ENCODE data around the gene UTP25. TPM values are rescaled to one million over a fixed set of nuclear protein-coding genes. Genes with fewer than 3 reads are reported as not detected.

UTP25 gene
- total RNA-seq, 1 experiment from 2014 or later, result 12.7 TPM

GRCh38 chr1:209882942-209883340, 55.2 kb downstream of the UTP25 start (continued):
- TF ChIP-seq ATF3 (IDR thresholded peaks at IDR 0.05), result no peak
- no peak for TF ChIP-seq MAX (IDR thresholded peaks at IDR 0.05)
- TF ChIP-seq CBX3 (IDR thresholded peaks at IDR 0.05; ENCODE audit: low read depth), result no peak
- TF ChIP-seq SP1 (IDR thresholded peaks at IDR 0.05; ENCODE audit: low read depth), result no peak
- no peak for TF ChIP-seq EZH2 (IDR thresholded peaks at IDR 0.05)
- TF ChIP-seq YY1 (IDR thresholded peaks at IDR 0.05; ENCODE audit: extremely low read depth, insufficient replicate concordance, low read depth, low read length), result no peak
- no peak for TF ChIP-seq POLR2A (IDR thresholded peaks at IDR 0.05; ENCODE audit: borderline replicate concordance, extremely low read depth, insufficient read depth, insufficient read length)

- peaks cover 9% of the 10 kb centered on the region; the same call in 1 of the 2 replicates for H3K27me3 ChIP-seq (ENCODE audit: insufficient read depth, low read length)
- intact Hi-C loops (cut with micrococcal nuclease), result no loop called here
- no peaks in the 10 kb centered on the region for H3K9me2 ChIP-seq (ENCODE audit: insufficient read depth)
- H4K20me1 ChIP-seq (ENCODE audit: insufficient read depth), result no peaks in the 10 kb centered on the region
- no peaks in the 10 kb centered on the region for H3K79me2 ChIP-seq (ENCODE audit: insufficient read depth, low read length)
- peaks cover 7 to 16% of the 10 kb centered on the region in 2 experiments for H3K4me1 ChIP-seq (ENCODE audit: control insufficient read depth in 1 of 2, insufficient read depth in 2 of 2, low read length in 2 of 2)
- no peak overlapping the region for H3K4me3 ChIP-seq (replicated peaks in 1 of 2; ENCODE audit: low read depth in 1 of 2, low read length in 2 of 2)
- H3K27ac ChIP-seq (ENCODE audit: low read depth, low read length), result no peak overlapping the region
- no TSS peak for BruUV-seq (replicated peaks)
- no peak for TF ChIP-seq SIN3A (IDR thresholded peaks at IDR 0.05; ENCODE audit: low read depth)
- TF ChIP-seq SP1 (IDR thresholded peaks at IDR 0.05; ENCODE audit: low read depth), result no peak
- no peak for TF ChIP-seq EZH2phosphoT487 (IDR thresholded peaks at IDR 0.05; ENCODE audit: borderline replicate concordance)
- no peak for TF ChIP-seq MAX (IDR thresholded peaks at IDR 0.05)
- no peak for TF ChIP-seq ZFX (IDR thresholded peaks at IDR 0.05)
- TF ChIP-seq POLR2AphosphoS5 (IDR thresholded peaks at IDR 0.05; ENCODE audit: low read depth, low read length), result no peak
- no peak for TF ChIP-seq EGR1 (IDR thresholded peaks at IDR 0.05; ENCODE audit: low read depth)
- TF ChIP-seq ATF3 (IDR thresholded peaks at IDR 0.05), result no peak
- no peak for TF ChIP-seq POLR2A (IDR thresholded peaks at IDR 0.05; ENCODE audit: borderline replicate concordance, extremely low read depth, insufficient read depth, insufficient read length)
- no peak for TF ChIP-seq FOSL1 (IDR thresholded peaks at IDR 0.05; ENCODE audit: low read depth)
- no peak for TF ChIP-seq CBX3 (IDR thresholded peaks at IDR 0.05; ENCODE audit: low read depth)
- no peak for TF ChIP-seq RAD21 (IDR thresholded peaks at IDR 0.05; ENCODE audit: low read depth)
- TF ChIP-seq YY1 (IDR thresholded peaks at IDR 0.05; ENCODE audit: extremely low read depth, insufficient replicate concordance, low read depth, low read length), result no peak
- TF ChIP-seq, protein P1, sequence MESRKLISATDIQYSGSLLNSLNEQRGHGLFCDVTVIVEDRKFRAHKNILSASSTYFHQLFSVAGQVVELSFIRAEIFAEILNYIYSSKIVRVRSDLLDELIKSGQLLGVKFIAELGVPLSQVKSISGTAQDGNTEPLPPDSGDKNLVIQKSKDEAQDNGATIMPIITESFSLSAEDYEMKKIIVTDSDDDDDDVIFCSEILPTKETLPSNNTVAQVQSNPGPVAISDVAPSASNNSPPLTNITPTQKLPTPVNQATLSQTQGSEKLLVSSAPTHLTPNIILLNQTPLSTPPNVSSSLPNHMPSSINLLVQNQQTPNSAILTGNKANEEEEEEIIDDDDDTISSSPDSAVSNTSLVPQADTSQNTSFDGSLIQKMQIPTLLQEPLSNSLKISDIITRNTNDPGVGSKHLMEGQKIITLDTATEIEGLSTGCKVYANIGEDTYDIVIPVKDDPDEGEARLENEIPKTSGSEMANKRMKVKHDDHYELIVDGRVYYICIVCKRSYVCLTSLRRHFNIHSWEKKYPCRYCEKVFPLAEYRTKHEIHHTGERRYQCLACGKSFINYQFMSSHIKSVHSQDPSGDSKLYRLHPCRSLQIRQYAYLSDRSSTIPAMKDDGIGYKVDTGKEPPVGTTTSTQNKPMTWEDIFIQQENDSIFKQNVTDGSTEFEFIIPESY (IDR thresholded peaks at IDR 0.05; ENCODE audit: extremely low read depth, insufficient replicate concordance, low read length), result no peak
- no peak for TF ChIP-seq ELF1 (IDR thresholded peaks at IDR 0.05; ENCODE audit: borderline replicate concordance, low read depth)
- no peak for TF ChIP-seq EZH2 (IDR thresholded peaks at IDR 0.05)
- TF ChIP-seq SRF (IDR thresholded peaks at IDR 0.05; ENCODE audit: low read depth), result no peak
- TF ChIP-seq JUND (IDR thresholded peaks at IDR 0.05), result no peak
- no peak overlapping the region for H3K4me2 ChIP-seq (ENCODE audit: low read length)
- ChIA-PET CTCF (interaction anchor here (1.6 kb wide), 1 partner anchor 23 kb away, joined by 4 read pairs; no protein-coding TSS in a partner anchor), POLR2A (no interaction called here), RAD21 (ENCODE audit: low non-redundant PET in 1 of 2, low total read pairs in 2 of 2, uncharacterized antibody in 2 of 2, unreplicated experiment in 2 of 2) (no interaction called here)
- H3K36me3 ChIP-seq (ENCODE audit: control insufficient read depth in 1 of 2, insufficient read depth in 2 of 2, low read length in 2 of 2), result no peaks in the 10 kb centered on the region
- H2AFZ ChIP-seq (ENCODE audit: low read depth, low read length, poor library complexity, severe bottlenecking), result no peak overlapping the region
- H3K9ac ChIP-seq (ENCODE audit: low read length), result no peak overlapping the region
- DNase-seq (ENCODE audit: low read depth, low spot score), result no peak
- ATAC-seq, result no peak
- H3K9me3 ChIP-seq (ENCODE audit: control insufficient read depth in 1 of 2, insufficient read depth in 1 of 2, low read depth in 1 of 2, low read length in 2 of 2), result no peaks in the 10 kb centered on the region
These were observed 55.7 kb downstream of the UTP25 start for GRCh38 chr1:209883341-209883971.
